HEK293 (cell line): ENCODE data around the gene MUSTN1.

Source experiments
- CTCF ChIA-PET: fragments of 350-600 bp; formaldehyde crosslinking; extraction: SDS; loops from one replicate; lab custom pipeline; 2021; ENCODE audit warnings: antibody characterized with exemption; lab: Yijun Ruan, JAX
- POLR2A ChIA-PET: fragments of 300-600 bp; formaldehyde crosslinking; extraction: SDS; loops from one replicate; lab custom pipeline; 2020; ENCODE audit warnings: antibody characterized with exemption, inconsistent platforms; lab: Yijun Ruan, JAX
- H3K27ac ChIP-seq: fragments of 200-500 bp; sonication (Bioruptor generic); 2 replicates; pipeline ENCODE4 v1.5.1; 2014; ENCODE audit warnings: low read depth, low read length, control low read depth, inconsistent platforms; ENCODE audit errors: extremely low read depth
- H3K36me3 ChIP-seq, 2 experiments: fragments of 200-500 bp in 1 of 2; sonication (Bioruptor generic) in 1 of 2; 1 replicate in 1 of 2; 2 replicates in 1 of 2; pipeline ENCODE4 v1.5.1; 2014 to 2017; ENCODE audit warnings: inconsistent platforms in 2 of 2, low read length in 2 of 2; ENCODE audit not compliant: control insufficient read depth in 2 of 2, insufficient read depth in 1 of 2
- H3K4me1 ChIP-seq: fragments of 200-500 bp; sonication (Bioruptor generic); 2 replicates; pipeline ENCODE4 v1.5.1; 2014; ENCODE audit warnings: mild to moderate bottlenecking, low read length, inconsistent platforms; ENCODE audit not compliant: control insufficient read depth, insufficient read depth
- H3K4me3 ChIP-seq: 2 replicates; pipeline ENCODE4 v1.5.1; 2011; ENCODE audit warnings: low read depth, mild to moderate bottlenecking, control low read depth, low read length, moderate library complexity
- H3K9me3 ChIP-seq: fragments of 200-500 bp; sonication (Bioruptor generic); 2 replicates; pipeline ENCODE4 v1.5.1; 2014; ENCODE audit warnings: low read depth, low read length, inconsistent platforms; ENCODE audit not compliant: control insufficient read depth, insufficient read depth
- HOXA7 ChIP-seq: sonication (generic); formaldehyde crosslinking; IDR thresholded peaks from 2 replicates; pipeline ENCODE4 v1.8.1; 2022; ENCODE audit warnings: missing genetic modification reagents, borderline replicate concordance
- HOXD13 ChIP-seq: sonication (generic); formaldehyde crosslinking; IDR thresholded peaks from 2 replicates; pipeline ENCODE4 v1.8.0; 2022; ENCODE audit warnings: missing genetic modification reagents, borderline replicate concordance
- OSR2 ChIP-seq: fragments of 450-650 bp; formaldehyde crosslinking; IDR thresholded peaks from 2 replicates; pipeline ENCODE4 v1.5.1; 2016; ENCODE audit warnings: missing biosample characterization, missing genetic modification characterization
- PRDM4 ChIP-seq: fragments of 450-650 bp; formaldehyde crosslinking; IDR thresholded peaks from 2 replicates; pipeline ENCODE4 v1.5.1; 2017; ENCODE audit warnings: missing biosample characterization, missing genetic modification characterization
- RBAK ChIP-seq: fragments of 450-650 bp; formaldehyde crosslinking; IDR thresholded peaks from 2 replicates; pipeline ENCODE4 v1.5.1; 2016; ENCODE audit warnings: missing biosample characterization, missing genetic modification characterization
- ZNF10 ChIP-seq: fragments of 450-650 bp; formaldehyde crosslinking; IDR thresholded peaks from 2 replicates; pipeline ENCODE4 v1.5.1; 2017; ENCODE audit warnings: missing biosample characterization, missing genetic modification characterization
- ZNF114 ChIP-seq: fragments of 450-650 bp; formaldehyde crosslinking; IDR thresholded peaks from 2 replicates; pipeline ENCODE4 v1.5.0; 2017; ENCODE audit warnings: missing biosample characterization, missing genetic modification characterization
- ZNF138 ChIP-seq: fragments of 450-650 bp; formaldehyde crosslinking; IDR thresholded peaks from 2 replicates; pipeline ENCODE4 v1.5.1; 2016; ENCODE audit warnings: missing biosample characterization, missing genetic modification characterization, borderline replicate concordance
- ZNF148 ChIP-seq: fragments of 450-650 bp; formaldehyde crosslinking; IDR thresholded peaks from 2 replicates; pipeline ENCODE4 v1.5.0; 2017; ENCODE audit warnings: missing biosample characterization, missing genetic modification characterization, borderline replicate concordance
- ZNF223 ChIP-seq: fragments of 450-650 bp; formaldehyde crosslinking; IDR thresholded peaks from 2 replicates; pipeline ENCODE4 v1.5.1; 2016; ENCODE audit warnings: missing biosample characterization, missing genetic modification characterization
- ZNF292 ChIP-seq: fragments of 450-650 bp; formaldehyde crosslinking; IDR thresholded peaks from 2 replicates; pipeline ENCODE4 v1.5.1; 2016; ENCODE audit warnings: low read depth, missing biosample characterization, missing genetic modification characterization, borderline replicate concordance
- ZNF366 ChIP-seq: fragments of 450-650 bp; formaldehyde crosslinking; conservative IDR thresholded peaks from 2 replicates; pipeline ENCODE4 v1.5.1; 2016; ENCODE audit warnings: missing biosample characterization, missing genetic modification characterization
- ZNF37A ChIP-seq: fragments of 450-650 bp; IDR thresholded peaks from 2 replicates; pipeline ENCODE4 v1.5.1; 2018; ENCODE audit warnings: missing biosample characterization, missing genetic modification characterization
- ZNF423 ChIP-seq: fragments of 450-650 bp; formaldehyde crosslinking; IDR thresholded peaks from 2 replicates; pipeline ENCODE4 v1.5.1; 2016; ENCODE audit warnings: missing biosample characterization, missing genetic modification characterization
- ZNF473 ChIP-seq: fragments of 450-650 bp; formaldehyde crosslinking; IDR thresholded peaks from 2 replicates; pipeline ENCODE4 v1.5.1; 2017; ENCODE audit warnings: missing biosample characterization, missing genetic modification characterization
- ZNF548 ChIP-seq: fragments of 450-650 bp; formaldehyde crosslinking; IDR thresholded peaks from 2 replicates; pipeline ENCODE4 v1.5.1; 2016; ENCODE audit warnings: missing biosample characterization, missing genetic modification characterization
- ZNF580 ChIP-seq: fragments of 450-650 bp; formaldehyde crosslinking; IDR thresholded peaks from 2 replicates; pipeline ENCODE4 v1.5.1; 2016; ENCODE audit warnings: missing biosample characterization, missing genetic modification characterization
- ZNF654 ChIP-seq: fragments of 450-650 bp; formaldehyde crosslinking; IDR thresholded peaks from 2 replicates; pipeline ENCODE4 v1.5.1; 2016; ENCODE audit warnings: low read depth, missing biosample characterization, missing genetic modification characterization
- ZNF664 ChIP-seq: fragments of 450-650 bp; formaldehyde crosslinking; IDR thresholded peaks from 2 replicates; pipeline ENCODE4 v1.5.1; 2016; ENCODE audit warnings: missing biosample characterization, missing genetic modification characterization
- ZNF76 ChIP-seq: fragments of 450-650 bp; formaldehyde crosslinking; IDR thresholded peaks from 2 replicates; pipeline ENCODE4; 2016; ENCODE audit warnings: low read depth, missing biosample characterization, missing genetic modification characterization, borderline replicate concordance
- ZNF792 ChIP-seq: fragments of 450-650 bp; formaldehyde crosslinking; IDR thresholded peaks from 2 replicates; pipeline ENCODE4 v1.5.1; 2016; ENCODE audit warnings: missing biosample characterization, missing genetic modification characterization
- ZXDB ChIP-seq: fragments of 450-650 bp; formaldehyde crosslinking; IDR thresholded peaks from 2 replicates; pipeline ENCODE4 v1.5.1; 2016; ENCODE audit warnings: missing biosample characterization, missing genetic modification characterization
- TF ChIP-seq, protein P1 (sequence below): fragments of 450-650 bp; formaldehyde crosslinking; IDR thresholded peaks from 2 replicates; pipeline ENCODE4 v1.5.1; 2016; ENCODE audit warnings: missing biosample characterization, missing genetic modification characterization
- TF ChIP-seq, protein P2 (sequence below): IDR thresholded peaks from 2 replicates; pipeline ENCODE4 v1.6.1; 2011; ENCODE audit warnings: mild to moderate bottlenecking, low read depth, low read length, borderline replicate concordance

Gene MUSTN1

GRCh38 chr3:52792413-52792812, 42.4 kb downstream of the MUSTN1 start:
- Histone ChIP-seq H3K4me1 (no peaks in the 10 kb centered on the region), H3K27ac (no peak overlapping the region), H3K36me3 (no peaks in the 10 kb centered on the region), H3K9me3 (no peaks in the 10 kb centered on the region), H3K4me3 (no peak overlapping the region)
- CTCF ChIA-PET: interaction anchor here (1.0 kb wide), 1 partner anchor 9 kb away, joined by 3 read pairs; no protein-coding TSS in a partner anchor
- POLR2A ChIA-PET: interaction anchor here (1.3 kb wide), 1 partner anchor 21 kb away, joined by 3 read pairs; the partner anchor contains the start of gene NEK4
- TF ChIP-seq, protein P1, sequence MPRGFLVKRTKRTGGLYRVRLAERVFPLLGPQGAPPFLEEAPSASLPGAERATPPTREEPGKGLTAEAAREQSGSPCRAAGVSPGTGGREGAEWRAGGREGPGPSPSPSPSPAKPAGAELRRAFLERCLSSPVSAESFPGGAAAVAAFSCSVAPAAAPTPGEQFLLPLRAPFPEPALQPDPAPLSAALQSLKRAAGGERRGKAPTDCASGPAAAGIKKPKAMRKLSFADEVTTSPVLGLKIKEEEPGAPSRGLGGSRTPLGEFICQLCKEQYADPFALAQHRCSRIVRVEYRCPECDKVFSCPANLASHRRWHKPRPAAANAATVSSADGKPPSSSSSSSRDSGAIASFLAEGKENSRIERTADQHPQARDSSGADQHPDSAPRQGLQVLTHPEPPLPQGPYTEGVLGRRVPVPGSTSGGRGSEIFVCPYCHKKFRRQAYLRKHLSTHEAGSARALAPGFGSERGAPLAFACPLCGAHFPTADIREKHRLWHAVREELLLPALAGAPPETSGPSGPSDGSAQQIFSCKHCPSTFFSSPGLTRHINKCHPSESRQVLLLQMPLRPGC: no peak
- TF ChIP-seq ZNF76 (tag by site-specific recombination): no peak
- TF ChIP-seq ZNF114: no peak
- TF ChIP-seq ZNF37A (tag by site-specific recombination): no peak
- no peak for TF ChIP-seq OSR2 (tag by site-specific recombination)
- no peak for TF ChIP-seq HOXA7 (CRISPR knock-in tag)
- no peak for TF ChIP-seq ZNF548 (tag by site-specific recombination)
- TF ChIP-seq PRDM4 (tag by site-specific recombination): no peak
- TF ChIP-seq RBAK (tag by site-specific recombination): no peak
- no peak for TF ChIP-seq ZNF473 (tag by site-specific recombination)
- TF ChIP-seq, all 188 proteins: peak for 0

DNA sequence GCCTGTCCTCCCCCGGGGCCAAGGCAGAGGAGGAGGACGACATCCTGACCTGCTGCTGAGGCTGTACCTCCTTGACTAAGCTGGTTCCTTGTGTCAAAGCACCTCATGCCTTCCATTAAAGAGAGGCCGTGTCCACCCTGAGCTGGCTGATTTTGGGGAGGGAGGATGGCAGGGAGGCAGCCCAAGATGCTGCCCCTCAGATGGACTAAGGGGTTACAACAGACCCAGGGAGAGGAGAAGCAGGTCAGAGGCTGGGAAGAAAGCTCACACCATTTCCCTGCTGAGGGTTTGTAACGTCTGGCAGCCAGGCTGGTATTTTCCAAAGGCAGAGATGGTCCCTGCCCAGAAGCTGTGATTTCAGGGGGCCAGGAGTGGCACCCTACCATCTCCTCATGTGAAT, 42.9 kb downstream of the MUSTN1 start:
- ChIA-PET POLR2A (interaction anchor here (1.3 kb wide), 1 partner anchor 21 kb away, joined by 3 read pairs; the partner anchor contains the start of gene NEK4), CTCF (interaction anchor here (0.6 kb wide), 2 partner anchors 23 to 28 kb away, joined by 4 to 5 read pairs; no protein-coding TSS in a partner anchor)
- Histone ChIP-seq H3K27ac (no peak overlapping the region), H3K36me3 (no peaks in the 10 kb centered on the region), H3K9me3 (no peaks in the 10 kb centered on the region), H3K4me1 (no peaks in the 10 kb centered on the region), H3K4me3 (no peak overlapping the region)
- TF ChIP-seq ZNF138 (tag by site-specific recombination) (no peak), ZNF10 (tag by site-specific recombination) (no peak), ZNF366 (tag by site-specific recombination) (no peak), HOXD13 (CRISPR knock-in tag) (no peak), ZNF292 (tag by site-specific recombination) (no peak), ZNF580 (no peak), ZXDB (tag by site-specific recombination) (no peak)

DNA sequence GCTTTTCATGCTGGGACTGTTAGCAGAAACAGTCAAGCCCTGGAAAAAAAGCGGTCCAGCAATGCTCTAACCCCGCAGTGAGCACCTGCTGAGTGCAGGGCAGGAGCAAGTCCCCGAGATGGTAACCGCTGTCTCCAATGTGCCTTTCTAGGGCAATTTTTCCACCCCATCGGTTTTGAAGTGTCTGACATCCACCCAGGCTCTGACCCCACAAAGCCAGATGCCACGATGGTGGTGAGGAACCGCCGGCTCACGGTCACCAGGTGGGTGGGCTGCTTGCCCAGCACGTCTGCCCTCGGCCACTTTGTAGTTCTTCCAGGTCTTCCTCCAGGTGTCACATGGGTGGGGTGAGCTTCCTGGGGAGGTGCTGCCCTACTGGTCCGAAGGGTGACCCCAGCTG, 43.5 kb downstream of the MUSTN1 start:
- ChIA-PET POLR2A (no interaction called here), CTCF (interaction anchor here (0.6 kb wide), 1 partner anchor 24 kb away, joined by 5 read pairs; no protein-coding TSS in a partner anchor)
- Histone ChIP-seq H3K4me3 (no peak overlapping the region), H3K4me1 (no peaks in the 10 kb centered on the region), H3K27ac (no peak overlapping the region), H3K9me3 (no peaks in the 10 kb centered on the region), H3K36me3 (no peaks in the 10 kb centered on the region)
- TF ChIP-seq ZNF792 (no peak), RBAK (tag by site-specific recombination) (no peak), ZNF148 (tag by site-specific recombination) (no peak), ZNF654 (no peak), ZNF223 (no peak), ZNF664 (tag by site-specific recombination) (no peak), ZNF423 (tag by site-specific recombination) (no peak)
- TF ChIP-seq, protein P2, sequence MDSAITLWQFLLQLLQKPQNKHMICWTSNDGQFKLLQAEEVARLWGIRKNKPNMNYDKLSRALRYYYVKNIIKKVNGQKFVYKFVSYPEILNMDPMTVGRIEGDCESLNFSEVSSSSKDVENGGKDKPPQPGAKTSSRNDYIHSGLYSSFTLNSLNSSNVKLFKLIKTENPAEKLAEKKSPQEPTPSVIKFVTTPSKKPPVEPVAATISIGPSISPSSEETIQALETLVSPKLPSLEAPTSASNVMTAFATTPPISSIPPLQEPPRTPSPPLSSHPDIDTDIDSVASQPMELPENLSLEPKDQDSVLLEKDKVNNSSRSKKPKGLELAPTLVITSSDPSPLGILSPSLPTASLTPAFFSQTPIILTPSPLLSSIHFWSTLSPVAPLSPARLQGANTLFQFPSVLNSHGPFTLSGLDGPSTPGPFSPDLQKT: no peak
